Liver (tissue), 9 donors: Measurements from ENCODE around the gene NSMCE4A. TPM values are rescaled to one million over a fixed set of nuclear protein-coding genes. Genes with fewer than 3 reads are reported as not detected.

Source experiments
- DNase-seq: peaks from one replicate; pipeline ENCODE4 v3.0.0-alpha.2; 2017; ENCODE audit warnings: low spot score
- H3K27ac ChIP-seq, 2 donors: one replicate each; pipeline ENCODE4 v1.7.0; 2013; ENCODE audit warnings: inconsistent platforms in 2 of 2, low read length in 2 of 2, control low read depth in 1 of 2, low read depth in 1 of 2, mild to moderate bottlenecking in 1 of 2
- H3K27me3 ChIP-seq, 4 donors: one replicate each; pipeline versions ENCODE4 v1.6.1 to v1.7.0; 2013; ENCODE audit warnings: low read length in 3 of 4, inconsistent platforms in 1 of 4, mild to moderate bottlenecking in 1 of 4, moderate library complexity in 1 of 4; ENCODE audit not compliant: control insufficient read depth in 4 of 4, insufficient read depth in 4 of 4
- H3K36me3 ChIP-seq, 4 donors: one replicate each; pipeline versions ENCODE4 v1.6.1 to v1.7.0; 2013; ENCODE audit warnings: low read length in 3 of 4, mild to moderate bottlenecking in 3 of 4, low read depth in 1 of 4, moderate library complexity in 1 of 4; ENCODE audit not compliant: control insufficient read depth in 4 of 4, insufficient read depth in 3 of 4
- H3K4me1 ChIP-seq, 4 donors: one replicate each; pipeline versions ENCODE4 v1.6.1 to v1.7.0; 2013; ENCODE audit warnings: low read length in 3 of 4, mild to moderate bottlenecking in 3 of 4, moderate library complexity in 1 of 4; ENCODE audit not compliant: control insufficient read depth in 4 of 4, insufficient read depth in 4 of 4
- H3K4me3 ChIP-seq, 3 donors: one replicate each; pipeline versions ENCODE4 v1.6.1 to v1.7.0; 2013; ENCODE audit warnings: low read length in 3 of 3, control low read depth in 1 of 3, low read depth in 1 of 3, mild to moderate bottlenecking in 1 of 3
- H3K9ac ChIP-seq, 2 donors: one replicate each; pipeline ENCODE4 v1.7.0; 2013; ENCODE audit warnings: low read length in 2 of 2, mild to moderate bottlenecking in 2 of 2, moderate library complexity in 2 of 2, control low read depth in 1 of 2, low read depth in 1 of 2
- H3K9me3 ChIP-seq, 4 donors: one replicate each; pipeline versions ENCODE4 v1.6.1 to v1.7.0; 2013; ENCODE audit warnings: low read length in 3 of 4; ENCODE audit not compliant: control insufficient read depth in 4 of 4
- EGR1 ChIP-seq, 2 donors: IDR thresholded peaks; 2 replicates each; pipeline ENCODE4 v1.6.1; 2016 to 2018; ENCODE audit warnings: antibody characterized with exemption in 2 of 2, low read depth in 2 of 2
- FOXA1 ChIP-seq: IDR thresholded peaks from 2 replicates; pipeline ENCODE4 v1.6.1; 2016; ENCODE audit warnings: antibody characterized with exemption
- FOXA2 ChIP-seq: IDR thresholded peaks from 2 replicates; pipeline ENCODE4 v1.6.1; 2016; ENCODE audit warnings: antibody characterized with exemption
- GABPA ChIP-seq, 2 donors: IDR thresholded peaks in 1 of 2; conservative IDR thresholded peaks in 1 of 2; 2 replicates each; pipeline ENCODE4 v1.6.1; 2016; ENCODE audit warnings: antibody characterized with exemption in 2 of 2, mild to moderate bottlenecking in 1 of 2, moderate library complexity in 1 of 2
- HNF4A ChIP-seq, 2 donors: conservative IDR thresholded peaks; 2 replicates each; pipeline ENCODE4 v1.6.1; 2016; ENCODE audit warnings: antibody characterized with exemption in 2 of 2, mild to moderate bottlenecking in 2 of 2
- HNF4G ChIP-seq: IDR thresholded peaks from 2 replicates; pipeline ENCODE4 v1.6.1; 2016; ENCODE audit warnings: antibody characterized with exemption
- JUND ChIP-seq, 2 donors: IDR thresholded peaks; 2 replicates each; pipeline ENCODE4 v1.6.1; 2016; ENCODE audit warnings: antibody characterized with exemption in 2 of 2
- MAX ChIP-seq: IDR thresholded peaks from 2 replicates; pipeline ENCODE4 v1.6.1; 2016; ENCODE audit warnings: antibody characterized with exemption
- NR2F2 ChIP-seq: IDR thresholded peaks from 2 replicates; pipeline ENCODE4 v1.6.1; 2016; ENCODE audit warnings: antibody characterized with exemption
- RAD21 ChIP-seq, 2 donors: IDR thresholded peaks; 2 replicates each; pipeline ENCODE4 v1.6.1; 2016; ENCODE audit warnings: antibody characterized with exemption in 2 of 2, mild to moderate bottlenecking in 2 of 2
- REST ChIP-seq: IDR thresholded peaks from 2 replicates; pipeline ENCODE4 v1.6.1; 2016; ENCODE audit warnings: antibody characterized with exemption, mild to moderate bottlenecking
- RXRA ChIP-seq, 2 donors: IDR thresholded peaks; 2 replicates each; pipeline ENCODE4 v1.6.1; 2017 to 2018; ENCODE audit warnings: antibody characterized with exemption in 2 of 2, mild to moderate bottlenecking in 1 of 2
- SP1 ChIP-seq: IDR thresholded peaks from 2 replicates; pipeline ENCODE4 v1.6.1; 2018; ENCODE audit warnings: antibody characterized with exemption, mild to moderate bottlenecking
- TAF1 ChIP-seq: conservative IDR thresholded peaks from 2 replicates; pipeline ENCODE4 v1.6.1; 2016; ENCODE audit warnings: antibody characterized with exemption, mild to moderate bottlenecking
- YY1 ChIP-seq: IDR thresholded peaks from 2 replicates; pipeline ENCODE4 v1.6.1; 2016; ENCODE audit warnings: antibody characterized with exemption, mild to moderate bottlenecking
- ZBTB33 ChIP-seq: IDR thresholded peaks from 2 replicates; pipeline ENCODE4 v1.6.1; 2016; ENCODE audit warnings: antibody characterized with exemption
- WGBS: extraction: QIAGEN DNeasy Blood & Tissue Kit; methylation state at CpG from one replicate; pipeline ENCODE4 v1.1.7; 2013; 5-methylcytosine and 5-hydroxymethylcytosine counted together
- polyA plus RNA-seq, 2 donors: library from polyadenylated mRNA; stranded (reverse) in 1 of 2; unstranded in 1 of 2; fragments of 200-250 nt in 1 of 2; fragments of >200 nt in 1 of 2; fragmentation: Nextera tagmentation in 1 of 2; extraction: Ambion mirVana in 1 of 2; gene quantifications; one replicate each; pipeline versions ENCODE4 v1.2.1 to v1.2.3, GENCODE V29; 2013 to 2015
- total RNA-seq, 2 donors: library from RNA; depleted of rRNA; stranded (reverse); fragments of >200 nt; gene quantifications; one replicate each; pipeline ENCODE4 v1.2.3, GENCODE V29; 2014
- TF ChIP-seq, protein P1 (sequence below): IDR thresholded peaks from 2 replicates; pipeline ENCODE4 v1.6.1; 2016; ENCODE audit warnings: antibody characterized with exemption
- TF ChIP-seq, protein P2 (sequence below): fragments of 150-350 bp; IDR thresholded peaks from 2 replicates; pipeline ENCODE4 v1.5.1; 2017; ENCODE audit warnings: improper control_type of control experiment, low read depth, low read length; ENCODE audit not compliant: missing input control
- donor health status: healthy.
- donor health status: healthy.
- donor health status: healthy.
- donor health status: healthy.
- donor health status: healthy.

The NSMCE4A gene
- total and polyA plus RNA-seq, 4 donors = 16.8 to 46.5 (median 30.8) TPM

GRCh38 chr10:122022276-122022675, 47.3 kb upstream of the NSMCE4A start:
- H3K36me3 ChIP-seq = no peaks in the 10 kb centered on the region
- no peak overlapping the region for H3K9ac ChIP-seq
- 83% methylated on average over 4 of the region's 4 CpGs for WGBS
- no peaks in the 10 kb centered on the region for H3K9me3 ChIP-seq
- no peak overlapping the region for H3K27ac ChIP-seq
- DNase-seq = no peak
- H3K4me3 ChIP-seq = no peak overlapping the region
- TF ChIP-seq FOXA2 = no peak
- TF ChIP-seq JUND (IDR thresholded peaks at IDR 0.05) = no peak
- TF ChIP-seq, protein P1, sequence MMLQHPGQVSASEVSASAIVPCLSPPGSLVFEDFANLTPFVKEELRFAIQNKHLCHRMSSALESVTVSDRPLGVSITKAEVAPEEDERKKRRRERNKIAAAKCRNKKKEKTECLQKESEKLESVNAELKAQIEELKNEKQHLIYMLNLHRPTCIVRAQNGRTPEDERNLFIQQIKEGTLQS = no peak
- TF ChIP-seq, protein P2, sequence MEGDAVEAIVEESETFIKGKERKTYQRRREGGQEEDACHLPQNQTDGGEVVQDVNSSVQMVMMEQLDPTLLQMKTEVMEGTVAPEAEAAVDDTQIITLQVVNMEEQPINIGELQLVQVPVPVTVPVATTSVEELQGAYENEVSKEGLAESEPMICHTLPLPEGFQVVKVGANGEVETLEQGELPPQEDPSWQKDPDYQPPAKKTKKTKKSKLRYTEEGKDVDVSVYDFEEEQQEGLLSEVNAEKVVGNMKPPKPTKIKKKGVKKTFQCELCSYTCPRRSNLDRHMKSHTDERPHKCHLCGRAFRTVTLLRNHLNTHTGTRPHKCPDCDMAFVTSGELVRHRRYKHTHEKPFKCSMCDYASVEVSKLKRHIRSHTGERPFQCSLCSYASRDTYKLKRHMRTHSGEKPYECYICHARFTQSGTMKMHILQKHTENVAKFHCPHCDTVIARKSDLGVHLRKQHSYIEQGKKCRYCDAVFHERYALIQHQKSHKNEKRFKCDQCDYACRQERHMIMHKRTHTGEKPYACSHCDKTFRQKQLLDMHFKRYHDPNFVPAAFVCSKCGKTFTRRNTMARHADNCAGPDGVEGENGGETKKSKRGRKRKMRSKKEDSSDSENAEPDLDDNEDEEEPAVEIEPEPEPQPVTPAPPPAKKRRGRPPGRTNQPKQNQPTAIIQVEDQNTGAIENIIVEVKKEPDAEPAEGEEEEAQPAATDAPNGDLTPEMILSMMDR = no peak
- TF ChIP-seq MAX = no peak
- no peak for TF ChIP-seq GABPA (IDR thresholded peaks at IDR 0.05 in 1 of 2, conservative IDR thresholded peaks at IDR 0.05 in 1 of 2)
- no peak for TF ChIP-seq ZBTB33
- no peak for TF ChIP-seq HNF4G
- no peak for TF ChIP-seq NR2F2
- peaks cover 0 to 6% (median 5%) of the 10 kb centered on the region in 4 donors for H3K4me1 ChIP-seq
- no peaks in the 10 kb centered on the region for H3K27me3 ChIP-seq

DNA sequence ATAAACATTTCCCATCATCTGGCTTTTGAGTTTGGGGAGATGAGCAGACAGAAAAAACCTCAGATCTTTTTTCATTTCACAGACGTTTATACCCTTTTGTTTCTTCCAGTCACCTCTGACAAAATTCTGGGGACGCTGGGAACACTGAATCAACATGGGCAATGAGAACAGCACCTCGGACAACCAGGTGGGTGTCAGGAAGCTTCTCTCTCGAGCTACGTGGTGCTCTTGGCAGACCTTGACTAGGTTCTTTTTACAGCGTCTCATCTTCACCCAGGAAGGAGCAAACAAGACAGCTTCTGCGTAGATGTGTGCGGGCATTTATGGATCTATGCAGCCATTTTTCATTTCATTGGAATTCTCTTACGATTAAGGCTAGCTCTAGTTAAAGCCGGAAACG, 46.8 kb upstream of the NSMCE4A start:
- no peaks in the 10 kb centered on the region for H3K27me3 ChIP-seq
- H3K9ac ChIP-seq = no peak overlapping the region
- no peaks in the 10 kb centered on the region for H3K9me3 ChIP-seq
- no peak overlapping the region for H3K27ac ChIP-seq
- H3K4me1 ChIP-seq = peaks cover 0 to 6% (median 5%) of the 10 kb centered on the region in 4 donors
- WGBS = 90% methylated on average over 11 of the region's 11 CpGs
- TF ChIP-seq SP1 (no peak), RAD21 (IDR thresholded peaks at IDR 0.05) (no peak), NR2F2 (no peak), MAX (no peak), GABPA (IDR thresholded peaks at IDR 0.05 in 1 of 2, conservative IDR thresholded peaks at IDR 0.05 in 1 of 2) (no peak), YY1 (no peak), TAF1 (no peak), FOXA1 (no peak), HNF4G (no peak), FOXA2 (no peak), REST (no peak), RXRA (IDR thresholded peaks at IDR 0.05) (no peak), JUND (IDR thresholded peaks at IDR 0.05) (no peak), EGR1 (IDR thresholded peaks at IDR 0.05; ENCODE audit: low read depth in 2 of 2) (no peak), HNF4A (conservative IDR thresholded peaks at IDR 0.05) (no peak), ZBTB33 (no peak)
- TF ChIP-seq, protein P2 = no peak
- TF ChIP-seq, protein P1 = no peak
- H3K4me3 ChIP-seq = no peak overlapping the region
- no peak for DNase-seq
- H3K36me3 ChIP-seq = no peaks in the 10 kb centered on the region
